GM19463 (cell line): Measurements from ENCODE around the gene MPV17.
"Not testable (repeated sequence)": the region's sequence is repeated elsewhere in the genome, so short reads cannot be mapped to it uniquely, and the experiment has no call there.

Experiments used
- ATAC-seq: cut with Tn5 transposase; IDR thresholded peaks from one replicate; pipeline ENCODE4 v1.9.1; 2021; ENCODE audit warnings: mild to moderate bottlenecking, moderate library complexity; ENCODE audit not compliant: unreplicated experiment

MPV17 gene

GRCh38 chr2:27270131-27270530 lies 52.8 kb downstream of the MPV17 start:
- ATAC-seq, result no peak

- ATAC-seq, result not testable (repeated sequence)
Measured at GRCh38 chr2:27268296-27268695, 54.6 kb downstream of the MPV17 start.

- ATAC-seq, result no peak
Measured at GRCh38 chr2:27265536-27265870, 57.4 kb downstream of the MPV17 start.

- peak; percentile 64 for ATAC-seq
Measured at GRCh38 chr2:27264753-27265535, 58.0 kb downstream of the MPV17 start.

GRCh38 chr2:27264253-27264752 lies 58.6 kb downstream of the MPV17 start:
- no peak for ATAC-seq

- no peak for ATAC-seq
Measured at GRCh38 chr2:27263287-27264252, 59.3 kb downstream of the MPV17 start.

GRCh38 chr2:27262379-27263286 lies 60.3 kb downstream of the MPV17 start, which contains the start of gene SLC30A3:
Gene SLC30A3, minus strand, starts transcription at chr2:27263047. Its CDS starts 141 bp downstream, at chr2:27262906.
- ATAC-seq, result peak; percentile 50

- no peak for ATAC-seq
Measured at GRCh38 chr2:27261926-27262298, 61.0 kb downstream of the MPV17 start.

- no peak for ATAC-seq
Measured at GRCh38 chr2:27261241-27261925, 61.5 kb downstream of the MPV17 start.
